Loucy (cell line): ENCODE results near the gene SNX4.

ENCODE experiments used
- CTCF ChIP-seq: fragments of 200-600 bp; sonication (generic); conservative IDR thresholded peaks from 2 replicates; pipeline ENCODE4 v1.5.1; 2014; ENCODE audit warnings: mild to moderate bottlenecking, antibody characterized with exemption, low read length
- EZH2phosphoT487 ChIP-seq: fragments of 200-600 bp; IDR thresholded peaks from 2 replicates; pipeline ENCODE4 v1.6.1; 2018; ENCODE audit warnings: antibody characterized with exemption, mild to moderate bottlenecking, moderate library complexity, borderline replicate concordance

- TF ChIP-seq CTCF (no peak), EZH2phosphoT487 (no peak)
Measured at GRCh38 chr3:125431912-125432790, 87.9 kb downstream of the SNX4 start.
